Mesendoderm (in vitro differentiated cells): Measurements from ENCODE around the gene PANK1.
"Not testable (repeated sequence)": the region's sequence is repeated elsewhere in the genome, so short reads cannot be mapped to it uniquely, and the experiment has no call there.

Experiments used
- DNase-seq: peaks from one replicate; pipeline ENCODE4 v3.0.0; 2013
- H2AK5ac ChIP-seq: 2 replicates; pipeline ENCODE4 v1.6.1; 2013; ENCODE audit warnings: low read length, inconsistent platforms
- H2BK120ac ChIP-seq: 2 replicates; pipeline ENCODE4 v1.6.1; 2013; ENCODE audit warnings: low read depth, mild to moderate bottlenecking, low read length, moderate library complexity, mixed read lengths
- H2BK15ac ChIP-seq: replicated peaks from 2 replicates; pipeline ENCODE4 v1.6.1; 2013; ENCODE audit warnings: low read depth, mild to moderate bottlenecking, moderate library complexity
- H2BK5ac ChIP-seq: 2 replicates; pipeline ENCODE4 v1.6.1; 2013; ENCODE audit warnings: low read length, inconsistent platforms
- H3K18ac ChIP-seq: 2 replicates; pipeline ENCODE4 v1.6.1; 2013; ENCODE audit warnings: mild to moderate bottlenecking, low read length, mixed read lengths
- H3K23ac ChIP-seq: one replicate; pipeline ENCODE4 v1.6.1; 2013; ENCODE audit warnings: low read length
- H3K27ac ChIP-seq: 2 replicates; pipeline ENCODE4 v1.5.1; 2013; ENCODE audit warnings: low read depth, mild to moderate bottlenecking, inconsistent platforms, low read length, moderate library complexity
- H3K27me3 ChIP-seq: 2 replicates; pipeline ENCODE4 v1.6.1; 2013; ENCODE audit warnings: low read length, control low read depth, mild to moderate bottlenecking, inconsistent platforms; ENCODE audit not compliant: insufficient read depth, poor library complexity
- H3K36me3 ChIP-seq: 2 replicates; pipeline ENCODE4 v1.6.1; 2013; ENCODE audit warnings: low read length, inconsistent platforms; ENCODE audit not compliant: control insufficient read depth, insufficient read depth
- H3K4ac ChIP-seq: one replicate; pipeline ENCODE4 v1.6.1; 2013; ENCODE audit warnings: low read depth, mild to moderate bottlenecking, low read length, moderate library complexity
- H3K4me1 ChIP-seq: 2 replicates; pipeline ENCODE4 v1.6.1; 2013; ENCODE audit warnings: low read depth, low read length, inconsistent platforms; ENCODE audit not compliant: control insufficient read depth
- H3K4me2 ChIP-seq: 2 replicates; pipeline ENCODE4 v1.6.1; 2013; ENCODE audit warnings: low read length
- H3K4me3 ChIP-seq: 2 replicates; pipeline ENCODE4 v1.5.1; 2013; ENCODE audit warnings: mild to moderate bottlenecking, low read length
- H3K56ac ChIP-seq: one replicate; pipeline ENCODE4 v1.6.1; 2013; ENCODE audit warnings: low read length
- H3K79me1 ChIP-seq: 2 replicates; pipeline ENCODE4 v1.6.1; 2013; ENCODE audit warnings: low read length, inconsistent platforms
- H3K79me2 ChIP-seq: 2 replicates; pipeline ENCODE4 v1.6.1; 2013; ENCODE audit warnings: mild to moderate bottlenecking, low read length; ENCODE audit not compliant: control insufficient read depth, insufficient read depth
- H3K9ac ChIP-seq: 2 replicates; pipeline ENCODE4 v1.6.1; 2013; ENCODE audit warnings: low read length, inconsistent platforms
- H4K5ac ChIP-seq: one replicate; pipeline ENCODE4 v1.6.1; 2013; ENCODE audit warnings: low read length
- H4K8ac ChIP-seq: one replicate; pipeline ENCODE4 v1.6.1; 2013; ENCODE audit warnings: low read depth, mild to moderate bottlenecking, control low read depth, low read length, moderate library complexity
- WGBS: extraction: QIAGEN DNeasy Blood & Tissue Kit; methylation state at CpG from one replicate; pipeline ENCODE4 v1.1.7; 2013; ENCODE audit warnings: low lambda C conversion rate, missing lambda C conversion rate; ENCODE audit not compliant: insufficient coverage; ENCODE audit errors: extremely low coverage; 5-methylcytosine and 5-hydroxymethylcytosine counted together

Gene PANK1

DNA sequence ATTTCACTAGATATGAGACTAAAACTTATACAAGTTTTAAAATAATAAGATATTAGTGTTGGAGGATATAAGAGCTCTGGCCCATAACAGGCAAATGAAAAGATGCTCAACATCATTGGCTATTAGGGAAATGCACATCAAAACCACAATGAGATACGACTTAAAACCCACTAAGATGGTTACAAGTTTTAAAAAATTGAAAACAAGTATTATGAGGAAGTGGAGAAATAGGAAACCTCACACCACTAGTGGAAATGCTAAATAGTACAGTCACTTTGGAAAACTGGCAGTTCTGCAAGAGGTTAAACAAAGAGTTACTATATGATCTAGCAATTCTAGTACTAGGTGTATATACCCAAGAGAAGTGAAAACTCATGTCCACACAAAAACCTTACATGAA, 17.2 kb downstream of the PANK1 start:
- peaks cover 20% of the 10 kb centered on the region for H3K79me2 ChIP-seq
- H4K5ac ChIP-seq: no peak overlapping the region
- no peaks in the 10 kb centered on the region for H3K36me3 ChIP-seq
- no peak for DNase-seq
- no peak overlapping the region for H3K56ac ChIP-seq
- peaks cover 14% of the 10 kb centered on the region for H3K79me1 ChIP-seq
- H3K9ac ChIP-seq: no peak overlapping the region
- no peak overlapping the region for H2BK120ac ChIP-seq
- no peak overlapping the region for H3K18ac ChIP-seq
- no peak overlapping the region for H2BK5ac ChIP-seq
- no peak overlapping the region for H4K8ac ChIP-seq
- no peaks in the 10 kb centered on the region for H3K4me1 ChIP-seq
- H2BK15ac ChIP-seq: no peak overlapping the region
- H3K23ac ChIP-seq: no peak overlapping the region
- H3K27me3 ChIP-seq: no peaks in the 10 kb centered on the region
- H3K4me2 ChIP-seq: no peak overlapping the region
- H2AK5ac ChIP-seq: no peak overlapping the region
- no CpG with 5 or more reads among the region's 1 CpG for WGBS
- H3K4me3 ChIP-seq: no peak overlapping the region
- no peak overlapping the region for H3K4ac ChIP-seq
- no peak overlapping the region for H3K27ac ChIP-seq

DNA sequence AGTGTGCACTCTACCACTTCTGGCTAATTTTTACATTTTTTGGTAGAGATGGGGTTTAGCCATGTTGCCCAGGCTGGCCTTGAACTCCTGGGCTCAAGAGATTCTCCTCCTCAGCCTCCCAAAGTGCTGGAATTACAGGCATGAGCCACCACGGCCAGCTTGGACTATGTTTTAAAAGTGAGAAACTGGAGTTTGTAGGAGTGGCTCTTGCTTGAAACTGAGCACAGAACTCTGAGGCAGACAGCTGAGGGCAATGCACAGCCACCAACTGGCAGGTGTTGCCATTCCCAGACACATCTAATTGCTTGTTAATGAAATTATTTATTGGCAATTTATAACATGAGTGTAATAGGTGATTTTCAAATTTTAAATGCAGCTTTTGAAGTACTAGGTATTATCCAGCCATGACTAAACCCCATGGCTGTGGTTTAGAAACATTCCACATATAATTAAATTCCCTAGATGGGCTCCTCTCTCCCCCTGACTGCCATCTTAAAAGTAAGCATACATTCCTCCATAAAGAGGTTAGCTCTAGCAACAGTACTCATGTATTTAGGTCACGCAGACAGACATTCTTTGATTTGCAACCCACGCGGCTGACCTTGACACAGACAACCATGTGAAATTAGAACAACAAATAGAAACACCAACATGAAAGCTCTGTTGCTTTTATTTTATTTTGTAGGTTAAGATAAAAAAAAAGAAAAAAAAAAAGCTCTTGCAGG, 19.8 kb downstream of the PANK1 start:
- no peak overlapping the region for H2AK5ac ChIP-seq
- no peak overlapping the region for H2BK15ac ChIP-seq
- no peak overlapping the region for H3K9ac ChIP-seq
- no peak overlapping the region for H2BK120ac ChIP-seq
- no peaks in the 10 kb centered on the region for H3K27me3 ChIP-seq
- H3K79me2 ChIP-seq: peaks cover 13% of the 10 kb centered on the region
- no peak overlapping the region for H3K4me2 ChIP-seq
- H3K4me3 ChIP-seq: no peak overlapping the region
- H3K18ac ChIP-seq: no peak overlapping the region
- no peak overlapping the region for H3K56ac ChIP-seq
- DNase-seq: peak; percentile 18
- no peak overlapping the region for H4K5ac ChIP-seq
- H3K4ac ChIP-seq: no peak overlapping the region
- H3K79me1 ChIP-seq: peaks cover 12% of the 10 kb centered on the region
- H3K23ac ChIP-seq: no peak overlapping the region
- no peak overlapping the region for H2BK5ac ChIP-seq
- H3K4me1 ChIP-seq: no peaks in the 10 kb centered on the region
- no peak overlapping the region for H3K27ac ChIP-seq
- no peaks in the 10 kb centered on the region for H3K36me3 ChIP-seq
- no CpG with 5 or more reads among the region's 4 CpGs for WGBS
- H4K8ac ChIP-seq: no peak overlapping the region

DNA sequence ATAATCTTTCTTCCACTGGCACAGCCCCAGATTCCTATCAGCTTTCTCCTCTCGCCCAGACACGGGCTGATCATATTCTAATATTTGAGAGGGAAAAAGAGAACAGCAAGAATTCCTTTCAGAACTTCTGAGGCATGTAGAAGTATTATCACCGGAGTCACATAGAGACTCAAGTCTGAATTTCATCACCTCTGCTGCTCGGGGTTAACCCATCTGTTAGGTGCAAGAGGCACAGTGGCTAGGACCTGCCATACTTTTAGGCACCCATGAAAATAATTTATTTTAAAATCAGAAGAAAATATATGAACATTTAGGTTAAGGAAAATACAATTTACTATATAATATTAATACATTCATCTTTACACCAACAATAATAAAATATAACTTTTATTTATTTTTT, 21.0 kb downstream of the PANK1 start:
- Histone ChIP-seq H3K27ac (no peak overlapping the region), H3K9ac (no peak overlapping the region), H3K36me3 (no peaks in the 10 kb centered on the region), H3K4ac (no peak overlapping the region), H3K27me3 (no peaks in the 10 kb centered on the region), H3K4me2 (no peak overlapping the region), H3K4me3 (no peak overlapping the region), H3K79me1 (peaks cover 10% of the 10 kb centered on the region), H3K56ac (no peak overlapping the region), H3K79me2 (peaks cover 14% of the 10 kb centered on the region), H3K18ac (no peak overlapping the region), H3K4me1 (no peaks in the 10 kb centered on the region), H3K23ac (no peak overlapping the region), H2BK15ac (no peak overlapping the region), H2BK120ac (no peak overlapping the region), H4K5ac (no peak overlapping the region), H2AK5ac (no peak overlapping the region), H2BK5ac (no peak overlapping the region), H4K8ac (no peak overlapping the region)
- WGBS: no CpG with 5 or more reads among the region's 4 CpGs
- DNase-seq: no peak

DNA sequence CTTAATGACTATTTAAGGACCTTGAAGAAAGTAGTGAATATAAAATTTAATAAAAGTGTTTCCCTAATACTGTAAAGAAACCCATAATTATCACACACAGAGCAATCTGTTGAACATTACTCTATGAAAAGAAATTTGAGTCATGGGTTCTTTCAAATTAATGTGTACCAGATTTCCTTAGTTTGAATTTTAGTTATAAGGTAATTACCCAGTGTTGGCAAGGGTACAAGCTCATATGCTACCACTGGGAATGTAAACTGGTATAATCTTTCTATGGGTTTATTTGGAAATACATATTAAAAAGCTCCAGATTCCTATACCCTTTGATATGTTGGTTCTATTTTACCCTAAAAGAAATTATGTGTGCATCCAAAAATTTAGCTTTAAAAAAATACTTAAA, 22.9 kb downstream of the PANK1 start:
- no peak overlapping the region for H3K4me3 ChIP-seq
- no peak overlapping the region for H4K8ac ChIP-seq
- no peak overlapping the region for H3K23ac ChIP-seq
- no peak overlapping the region for H2BK120ac ChIP-seq
- no peak overlapping the region for H3K9ac ChIP-seq
- H3K79me1 ChIP-seq: peaks cover 10% of the 10 kb centered on the region
- H2BK5ac ChIP-seq: no peak overlapping the region
- DNase-seq: no peak
- no peak overlapping the region for H2BK15ac ChIP-seq
- H3K56ac ChIP-seq: no peak overlapping the region
- no peak overlapping the region for H2AK5ac ChIP-seq
- H3K4me1 ChIP-seq: no peaks in the 10 kb centered on the region
- no peaks in the 10 kb centered on the region for H3K36me3 ChIP-seq
- H3K79me2 ChIP-seq: peaks cover 12% of the 10 kb centered on the region
- no peak overlapping the region for H3K27ac ChIP-seq
- no peak overlapping the region for H4K5ac ChIP-seq
- no peak overlapping the region for H3K4ac ChIP-seq
- no peak overlapping the region for H3K18ac ChIP-seq
- H3K4me2 ChIP-seq: no peak overlapping the region
- H3K27me3 ChIP-seq: no peaks in the 10 kb centered on the region

DNA sequence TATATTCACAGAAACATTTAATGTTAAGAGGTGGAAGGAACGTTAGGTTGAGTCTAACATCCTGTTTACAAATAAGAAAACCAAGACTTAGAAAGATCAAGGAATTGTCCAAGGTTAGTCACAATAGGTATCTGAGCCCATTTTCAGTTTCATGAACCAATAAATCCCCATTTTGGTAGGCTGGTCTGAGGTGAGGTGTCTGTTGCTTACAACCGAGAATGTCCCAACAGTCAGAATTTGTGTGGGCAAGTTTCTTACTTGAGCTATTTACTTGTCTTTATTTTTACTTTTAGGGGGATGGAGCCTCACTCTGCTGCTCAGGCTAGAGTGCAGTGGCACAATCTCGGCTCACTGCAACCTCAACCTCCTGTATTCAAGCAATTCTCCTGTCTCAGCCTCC, 23.6 kb downstream of the PANK1 start:
- Histone ChIP-seq H2BK15ac (no peak overlapping the region), H3K18ac (no peak overlapping the region), H3K79me1 (peaks cover 9% of the 10 kb centered on the region), H3K36me3 (no peaks in the 10 kb centered on the region), H4K5ac (no peak overlapping the region), H3K4me1 (no peaks in the 10 kb centered on the region), H4K8ac (no peak overlapping the region), H3K4ac (no peak overlapping the region), H2BK120ac (no peak overlapping the region), H3K4me2 (no peak overlapping the region), H3K9ac (no peak overlapping the region), H2AK5ac (no peak overlapping the region), H3K27ac (no peak overlapping the region), H3K4me3 (no peak overlapping the region), H2BK5ac (no peak overlapping the region), H3K27me3 (no peaks in the 10 kb centered on the region), H3K79me2 (peaks cover 9% of the 10 kb centered on the region), H3K56ac (no peak overlapping the region), H3K23ac (no peak overlapping the region)
- WGBS: no CpG with 5 or more reads among the region's 3 CpGs
- no peak for DNase-seq

DNA sequence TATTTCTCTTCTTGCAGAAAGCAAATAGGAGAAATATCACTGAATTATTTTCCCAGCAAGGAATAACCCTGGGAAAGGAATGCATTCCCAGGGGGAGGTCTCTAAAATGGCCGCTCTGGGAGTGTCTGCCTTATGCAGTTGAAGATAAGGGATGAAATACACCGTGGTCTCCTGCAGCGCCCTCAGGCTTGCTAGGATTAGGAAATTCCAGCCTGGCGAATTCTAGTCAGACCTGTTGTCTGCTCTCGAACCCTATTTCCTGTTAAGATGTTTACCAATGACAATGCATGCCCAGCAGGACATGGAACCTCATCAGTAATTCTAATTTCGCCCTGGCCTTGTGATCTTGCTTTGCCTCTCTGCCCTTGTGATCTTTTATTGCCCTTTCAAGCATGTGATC, 24.7 kb downstream of the PANK1 start:
- H3K4me3 ChIP-seq: not testable (repeated sequence)

More for the DNA sequence above, 24.7 kb downstream of the PANK1 start:
- not testable (repeated sequence) for H3K79me2 ChIP-seq, H3K27me3 ChIP-seq, H2BK5ac ChIP-seq, H2BK15ac ChIP-seq, H3K79me1 ChIP-seq, H2BK120ac ChIP-seq, H3K36me3 ChIP-seq, H4K5ac ChIP-seq, H2AK5ac ChIP-seq, H3K4me2 ChIP-seq, H3K4ac ChIP-seq, H3K23ac ChIP-seq, H3K27ac ChIP-seq, H3K9ac ChIP-seq, H3K4me1 ChIP-seq, H4K8ac ChIP-seq, H3K56ac ChIP-seq, H3K18ac ChIP-seq
- WGBS: no CpG with 5 or more reads among the region's 6 CpGs
- peak; percentile 75 for DNase-seq
